HepG2 (cell line): ENCODE measurements around the gene PRR11. TPM values are rescaled to one million over a fixed set of nuclear protein-coding genes. Genes with fewer than 3 reads are reported as not detected.

Source experiments
- CEBPB ChIP-seq: IDR thresholded peaks from 2 replicates; pipeline ENCODE4 v1.6.1; 2011; ENCODE audit warnings: low read depth, low read length, improper control_type of control experiment, borderline replicate concordance
- HDAC6 ChIP-seq: fragments of 200-600 bp; sonication (generic); IDR thresholded peaks from 2 replicates; pipeline ENCODE4 v1.7.0; 2017; ENCODE audit warnings: mild to moderate bottlenecking, antibody characterized with exemption, low read length, low read depth
- MXD4 ChIP-seq: IDR thresholded peaks from 2 replicates; pipeline ENCODE4 v1.6.1; 2016; ENCODE audit warnings: mild to moderate bottlenecking, missing biosample characterization, missing genetic modification reagents
- SIN3A ChIP-seq: IDR thresholded peaks from 2 replicates; pipeline ENCODE4 v1.6.1; 2011; ENCODE audit warnings: low read depth, mild to moderate bottlenecking, control low read depth, low read length, borderline replicate concordance
- SIX4 ChIP-seq: sonication (generic); formaldehyde crosslinking; IDR thresholded peaks from 2 replicates; pipeline ENCODE4 v1.4.0; 2020; ENCODE audit warnings: missing genetic modification reagents
- SP4 ChIP-seq: sonication (generic); formaldehyde crosslinking; IDR thresholded peaks from 2 replicates; pipeline ENCODE4 v1.8.1; 2023; ENCODE audit warnings: mild to moderate bottlenecking, missing genetic modification reagents
- STAT5B ChIP-seq: sonication (generic); formaldehyde crosslinking; IDR thresholded peaks from 2 replicates; pipeline ENCODE4 v1.4.0; 2020; ENCODE audit warnings: missing genetic modification reagents
- ZBTB25 ChIP-seq: IDR thresholded peaks from 2 replicates; pipeline ENCODE4 v1.6.1; 2018; ENCODE audit warnings: missing genetic modification reagents
- ZEB1 ChIP-seq: IDR thresholded peaks from 2 replicates; pipeline ENCODE4 v1.6.1; 2012; ENCODE audit warnings: mild to moderate bottlenecking, low read depth, inconsistent platforms; ENCODE audit not compliant: insufficient replicate concordance
- ZFY ChIP-seq: sonication (generic); formaldehyde crosslinking; IDR thresholded peaks from 2 replicates; pipeline ENCODE4 v1.4.0; 2020; ENCODE audit warnings: missing genetic modification reagents
- ZNF20 ChIP-seq: sonication (generic); formaldehyde crosslinking; IDR thresholded peaks from 2 replicates; pipeline ENCODE4 v1.4.0; 2020; ENCODE audit warnings: mild to moderate bottlenecking, moderate library complexity, missing genetic modification reagents
- ZNF460 ChIP-seq: sonication (generic); formaldehyde crosslinking; IDR thresholded peaks from 2 replicates; pipeline ENCODE4 v1.5.1; 2020; ENCODE audit warnings: missing genetic modification reagents, mild to moderate bottlenecking, borderline replicate concordance
- ZNF646 ChIP-seq: sonication (generic); formaldehyde crosslinking; IDR thresholded peaks from 2 replicates; pipeline ENCODE4 v1.9.0; 2021; ENCODE audit warnings: mild to moderate bottlenecking, missing genetic modification reagents
- ZNF768 ChIP-seq: sonication (generic); formaldehyde crosslinking; IDR thresholded peaks from 2 replicates; pipeline ENCODE4 v1.4.0; 2020; ENCODE audit warnings: missing genetic modification reagents
- ZSCAN30 ChIP-seq: sonication (generic); formaldehyde crosslinking; IDR thresholded peaks from 2 replicates; pipeline ENCODE4 v1.5.0; 2020; ENCODE audit warnings: mild to moderate bottlenecking, missing genetic modification reagents
- polyA plus RNA-seq, 8 experiments: library from polyadenylated mRNA; depleted of rRNA in 3 of 8; stranded (reverse) in 7 of 8; unstranded in 1 of 8; fragments of >200 nt; fragmentation: Illumina TruSeq in 4 of 8; extraction: Trizol in 4 of 8; gene quantifications; 2 replicates each; pipeline versions ENCODE4 v1.2.1 to v1.2.3, GENCODE V29; 2011 to 2016; ENCODE audit warnings: low read depth in 4 of 8, missing spikeins in 1 of 8, mixed read lengths in 1 of 8; ENCODE audit not compliant: insufficient read depth in 1 of 8
- total RNA-seq, 5 experiments: library from RNA; depleted of rRNA; stranded (reverse); fragments of >200 nt; fragmentation: Illumina TruSeq; extraction: Trizol; gene quantifications; 2 replicates each; pipeline ENCODE4 v1.2.3, GENCODE V29; 2016; ENCODE audit warnings: low read depth in 1 of 5
- TF ChIP-seq, protein P1 (sequence below): sonication (generic); formaldehyde crosslinking; IDR thresholded peaks from 2 replicates; pipeline ENCODE4 v1.8.0; 2022; ENCODE audit warnings: missing genetic modification reagents, mild to moderate bottlenecking, moderate library complexity, borderline replicate concordance
- TF ChIP-seq, protein P2 (sequence below): sonication (generic); formaldehyde crosslinking; IDR thresholded peaks from 2 replicates; pipeline ENCODE4 v1.4.0; 2020; ENCODE audit warnings: missing genetic modification reagents

Gene PRR11
- total and polyA plus RNA-seq, 2 of the 13 experiments (the other 11 are each of a cell fraction or from before 2014, with no cell fraction given) = 35.7 to 39.2 TPM

- TF ChIP-seq ZNF646 (no peak), ZFY (CRISPR knock-in tag) (peak; percentile 86), ZEB1 (peak; percentile 96), CEBPB (no peak), SIN3A (peak; percentile 99), ZBTB25 (CRISPR knock-in tag) (peak; percentile 44; the same call in 1 of the 2 replicates), ZSCAN30 (CRISPR knock-in tag) (no peak), MXD4 (CRISPR knock-in tag) (peak; percentile 99), ZNF20 (CRISPR knock-in tag) (no peak), ZNF460 (CRISPR knock-in tag) (peak; percentile 36; the same call in 1 of the 2 replicates), HDAC6 (no peak), SIX4 (CRISPR knock-in tag) (no peak), STAT5B (CRISPR knock-in tag) (no peak), SP4 (CRISPR knock-in tag) (peak; percentile 83), ZNF768 (peak; percentile 45)
- TF ChIP-seq, protein P1, sequence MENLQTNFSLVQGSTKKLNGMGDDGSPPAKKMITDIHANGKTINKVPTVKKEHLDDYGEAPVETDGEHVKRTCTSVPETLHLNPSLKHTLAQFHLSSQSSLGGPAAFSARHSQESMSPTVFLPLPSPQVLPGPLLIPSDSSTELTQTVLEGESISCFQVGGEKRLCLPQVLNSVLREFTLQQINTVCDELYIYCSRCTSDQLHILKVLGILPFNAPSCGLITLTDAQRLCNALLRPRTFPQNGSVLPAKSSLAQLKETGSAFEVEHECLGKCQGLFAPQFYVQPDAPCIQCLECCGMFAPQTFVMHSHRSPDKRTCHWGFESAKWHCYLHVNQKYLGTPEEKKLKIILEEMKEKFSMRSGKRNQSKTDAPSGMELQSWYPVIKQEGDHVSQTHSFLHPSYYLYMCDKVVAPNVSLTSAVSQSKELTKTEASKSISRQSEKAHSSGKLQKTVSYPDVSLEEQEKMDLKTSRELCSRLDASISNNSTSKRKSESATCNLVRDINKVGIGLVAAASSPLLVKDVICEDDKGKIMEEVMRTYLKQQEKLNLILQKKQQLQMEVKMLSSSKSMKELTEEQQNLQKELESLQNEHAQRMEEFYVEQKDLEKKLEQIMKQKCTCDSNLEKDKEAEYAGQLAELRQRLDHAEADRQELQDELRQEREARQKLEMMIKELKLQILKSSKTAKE (CRISPR knock-in tag) = no peak
- TF ChIP-seq, protein P2, sequence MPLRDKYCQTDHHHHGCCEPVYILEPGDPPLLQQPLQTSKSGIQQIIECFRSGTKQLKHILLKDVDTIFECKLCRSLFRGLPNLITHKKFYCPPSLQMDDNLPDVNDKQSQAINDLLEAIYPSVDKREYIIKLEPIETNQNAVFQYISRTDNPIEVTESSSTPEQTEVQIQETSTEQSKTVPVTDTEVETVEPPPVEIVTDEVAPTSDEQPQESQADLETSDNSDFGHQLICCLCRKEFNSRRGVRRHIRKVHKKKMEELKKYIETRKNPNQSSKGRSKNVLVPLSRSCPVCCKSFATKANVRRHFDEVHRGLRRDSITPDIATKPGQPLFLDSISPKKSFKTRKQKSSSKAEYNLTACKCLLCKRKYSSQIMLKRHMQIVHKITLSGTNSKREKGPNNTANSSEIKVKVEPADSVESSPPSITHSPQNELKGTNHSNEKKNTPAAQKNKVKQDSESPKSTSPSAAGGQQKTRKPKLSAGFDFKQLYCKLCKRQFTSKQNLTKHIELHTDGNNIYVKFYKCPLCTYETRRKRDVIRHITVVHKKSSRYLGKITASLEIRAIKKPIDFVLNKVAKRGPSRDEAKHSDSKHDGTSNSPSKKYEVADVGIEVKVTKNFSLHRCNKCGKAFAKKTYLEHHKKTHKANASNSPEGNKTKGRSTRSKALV (CRISPR knock-in tag) = peak; percentile 98
Measured at GRCh38 chr17:59106463-59107305, 48.9 kb upstream of the PRR11 start, which contains the start of gene TRIM37 (continued).
